Bronchial epithelial cell (primary cell): Measurements from ENCODE around the gene HLA-G. TPM values are rescaled to one million over a fixed set of nuclear protein-coding genes. Genes with fewer than 3 reads are reported as not detected.
A peak's percentile ranks its signal among the peaks of the same experiment; 100 is the strongest.

Experiments used
- DNase-seq: peaks from one replicate; pipeline ENCODE4 v3.0.0-alpha.2; 2010; ENCODE audit warnings: low read depth
- FAIRE-seq: peaks from 2 replicates; lab custom pipeline; 2011; peaks lifted over from hg19 to GRCh38; lab: Jason Lieb, UNC
- H3K27me3 ChIP-seq: 2 replicates; pipeline ENCODE4 v1.5.1; 2011; ENCODE audit warnings: low read length; ENCODE audit not compliant: control insufficient read depth, insufficient read depth
- H3K36me3 ChIP-seq: 2 replicates; pipeline ENCODE4 v1.5.1; 2011; ENCODE audit warnings: low read length; ENCODE audit not compliant: control insufficient read depth, insufficient read depth
- H3K4me3 ChIP-seq: 2 replicates; pipeline ENCODE4 v1.5.1; 2011; ENCODE audit warnings: mild to moderate bottlenecking, low read depth, low read length, control low read depth
- CTCF ChIP-seq: IDR thresholded peaks from 2 replicates; pipeline ENCODE4 v1.5.1; 2011; ENCODE audit warnings: mild to moderate bottlenecking, moderate library complexity, low read length, control low read depth, inconsistent platforms; ENCODE audit not compliant: insufficient read depth, severe bottlenecking
- total RNA-seq: library from RNA; depleted of rRNA; stranded (reverse); fragments of >200 nt; gene quantifications from 2 replicates; pipeline ENCODE4 v1.2.1, GENCODE V29; 2014

HLA-G gene
- total RNA-seq, 1 donor from 2014 or later: 13.2 TPM

GRCh38 chr6:29824144-29824543 is 3.5 kb upstream of the HLA-G start:
- Histone ChIP-seq H3K27me3 (peaks cover 5% of the 10 kb centered on the region), H3K4me3 (no peak overlapping the region), H3K36me3 (no peaks in the 10 kb centered on the region)
- DNase-seq (no peak), FAIRE-seq (no peak)
- no peak for TF ChIP-seq CTCF

GRCh38 chr6:29825848-29826247 is 1.8 kb upstream of the HLA-G start:
- DNase-seq (no peak), FAIRE-seq (no peak)
- Histone ChIP-seq H3K27me3 (peaks cover 11% of the 10 kb centered on the region), H3K4me3 (no peak overlapping the region), H3K36me3 (no peaks in the 10 kb centered on the region)
- TF ChIP-seq CTCF: no peak

GRCh38 chr6:29826271-29826670 is 1.4 kb upstream of the HLA-G start:
- FAIRE-seq: no peak
- no peak for TF ChIP-seq CTCF
- DNase-seq: peak; percentile 88
- Histone ChIP-seq H3K4me3 (no peak overlapping the region), H3K36me3 (no peaks in the 10 kb centered on the region), H3K27me3 (peaks cover 13% of the 10 kb centered on the region)

- no peaks in the 10 kb centered on the region for H3K36me3 ChIP-seq
- H3K4me3 ChIP-seq: peak overlapping the region; percentile 25
- no peak for DNase-seq
- no peak for TF ChIP-seq CTCF
- no peak for FAIRE-seq
- peaks cover 13% of the 10 kb centered on the region for H3K27me3 ChIP-seq
These were observed 809 bp downstream of the HLA-G start for GRCh38 chr6:29828471-29828797.

- DNase-seq (no peak), FAIRE-seq (no peak)
- TF ChIP-seq CTCF: no peak
- H3K27me3 ChIP-seq: peaks cover 13% of the 10 kb centered on the region
- no peaks in the 10 kb centered on the region for H3K36me3 ChIP-seq
- H3K4me3 ChIP-seq: no peak overlapping the region
These were observed 2.1 kb downstream of the HLA-G start for GRCh38 chr6:29829766-29830165.

- TF ChIP-seq CTCF: no peak
- H3K4me3 ChIP-seq: no peak overlapping the region
- no peak for FAIRE-seq
- H3K36me3 ChIP-seq: no peaks in the 10 kb centered on the region
- H3K27me3 ChIP-seq: peaks cover 15% of the 10 kb centered on the region
- no peak for DNase-seq
These were observed 2.8 kb downstream of the HLA-G start for GRCh38 chr6:29830409-29830808.
